CMK (cell line): ENCODE data around the gene PRF1.
A peak's percentile ranks its signal among the peaks of the same experiment; 100 is the strongest.
"Not testable (repeated sequence)": the region's sequence is repeated elsewhere in the genome, so short reads cannot be mapped to it uniquely, and the experiment has no call there.

Experiments used
- DNase-seq: peaks from one replicate; pipeline ENCODE4 v3.0.0-alpha.2; 2010; ENCODE audit warnings: low read depth

Gene PRF1

GRCh38 chr10:70602665-70603448 lies at the start of gene PRF1:
Gene PRF1, minus strand, starts transcription at chr10:70602741. Its CDS starts 1,839 bp downstream, at chr10:70600902.
- peak; percentile 90 for DNase-seq

DNA sequence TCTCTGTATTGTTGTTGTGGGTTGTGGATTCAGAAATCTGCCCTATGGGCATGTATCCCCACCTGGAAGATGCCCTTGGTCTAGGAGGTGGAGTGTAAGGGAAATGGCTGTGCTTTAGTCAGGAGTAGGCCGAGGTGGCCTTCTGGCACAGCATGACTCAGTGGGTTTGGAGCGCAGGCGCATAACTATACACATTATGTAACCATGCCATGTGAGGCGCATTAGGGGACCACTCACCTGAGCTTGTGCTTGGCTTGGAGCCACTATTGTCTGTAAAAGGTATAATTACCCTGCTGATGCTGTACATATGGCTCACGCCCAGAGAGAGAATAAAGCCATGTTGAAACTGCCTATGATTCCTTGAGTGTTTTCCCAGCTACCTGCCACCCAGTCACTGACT lies 49.1 kb upstream of the PRF1 start:
- DNase-seq: no peak

DNA sequence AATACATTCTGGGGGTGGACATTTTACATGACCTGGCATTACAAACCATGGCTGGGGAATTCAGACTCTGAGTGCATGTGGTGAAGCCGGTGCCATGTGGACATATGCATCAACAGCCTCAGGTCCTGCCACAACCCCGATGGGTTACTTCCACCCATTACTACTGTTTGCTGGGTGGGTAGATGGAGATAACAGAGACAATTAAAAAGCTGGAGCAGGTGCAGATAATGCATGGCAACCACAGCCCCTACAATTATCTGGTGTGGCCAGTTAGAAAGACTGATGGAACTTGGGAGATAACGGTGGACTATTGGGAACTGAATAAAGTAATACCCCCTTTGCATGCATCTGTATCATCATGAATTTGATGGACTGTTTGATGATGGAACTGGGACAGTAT lies 48.2 kb upstream of the PRF1 start:
- no peak for DNase-seq

- no peak for DNase-seq
These were observed 47.6 kb upstream of the PRF1 start for GRCh38 chr10:70650104-70650503.

- DNase-seq: no peak
These were observed 47.0 kb upstream of the PRF1 start for GRCh38 chr10:70649526-70649925.

DNA sequence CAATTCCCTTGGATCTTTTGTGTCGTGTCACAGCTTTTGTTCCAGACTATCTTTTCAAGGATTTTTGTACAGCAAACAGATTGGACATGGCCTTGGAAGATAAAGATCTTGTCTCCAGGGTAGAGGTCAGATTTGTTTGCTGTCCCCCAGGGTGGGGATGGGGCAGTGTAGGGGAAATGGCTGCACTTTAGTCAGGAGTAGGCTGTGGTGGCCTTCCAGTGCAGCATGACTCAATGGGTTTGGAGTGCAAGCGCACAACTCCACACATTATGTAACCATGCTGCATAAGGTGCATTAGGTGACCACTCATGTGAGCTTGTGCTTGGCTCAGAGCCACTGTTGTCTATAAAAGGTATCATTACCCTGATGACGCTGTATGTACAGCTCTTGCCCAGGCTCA lies 45.9 kb upstream of the PRF1 start:
- DNase-seq: no peak

DNA sequence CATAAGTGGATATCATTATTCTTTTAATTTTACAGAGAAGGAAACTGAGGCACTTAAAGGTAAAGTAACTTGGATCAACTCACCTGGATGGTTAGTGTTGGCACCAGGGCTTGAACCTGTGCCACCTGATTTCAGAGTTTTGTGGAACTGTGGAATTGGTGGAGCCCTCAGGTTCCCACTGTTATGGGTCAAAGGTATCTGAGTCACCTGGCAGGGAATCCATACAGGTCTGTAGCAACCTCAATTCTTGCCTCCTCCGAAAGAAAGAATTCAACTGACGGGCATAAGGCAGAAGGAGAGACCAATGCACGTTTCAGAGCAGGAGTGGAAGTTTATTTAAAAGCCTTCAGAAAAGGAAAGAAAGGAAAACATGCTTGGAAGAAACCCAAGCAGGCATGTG lies 44.5 kb upstream of the PRF1 start:
- DNase-seq: no peak

DNA sequence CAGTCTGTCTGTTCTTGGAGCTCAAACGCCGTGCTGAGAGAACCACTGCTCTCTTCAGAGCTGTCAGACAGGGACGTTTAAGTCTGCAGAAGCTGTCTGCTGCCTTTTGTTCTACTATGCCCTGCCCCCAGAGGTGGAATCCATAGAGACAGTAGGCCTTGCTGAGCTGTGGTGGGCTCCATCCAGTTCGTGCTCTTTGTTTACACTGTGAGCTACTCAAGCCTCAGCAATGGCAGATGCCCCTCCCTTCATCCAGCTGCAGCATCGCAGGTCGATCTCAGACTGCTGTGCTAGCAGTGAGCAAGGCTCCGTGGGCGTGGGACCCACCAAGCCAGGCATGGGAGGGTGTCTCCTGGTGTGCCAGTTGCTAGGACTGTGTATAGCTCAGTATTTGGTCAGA lies 42.4 kb upstream of the PRF1 start:
- not testable (repeated sequence) for DNase-seq

DNA sequence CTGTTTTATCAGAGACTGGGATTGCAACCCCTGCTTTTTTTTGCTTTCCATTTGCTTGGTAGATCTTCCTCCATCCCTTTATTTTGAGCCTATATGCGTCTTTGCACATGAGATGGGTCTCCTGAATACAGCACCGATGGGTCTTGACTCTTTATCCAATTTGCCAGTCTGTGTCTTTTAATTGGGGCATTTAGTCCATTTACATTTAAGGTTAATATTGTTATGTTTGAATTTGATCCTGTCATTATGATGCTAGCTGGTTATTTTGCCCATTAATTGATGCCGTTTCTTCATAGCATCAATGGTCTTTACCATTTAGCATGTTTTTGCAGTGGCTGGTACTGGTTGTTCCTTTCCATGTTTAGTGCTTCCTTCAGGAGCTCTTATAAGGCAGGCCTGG lies 40.7 kb upstream of the PRF1 start:
- not testable (repeated sequence) for DNase-seq

DNA sequence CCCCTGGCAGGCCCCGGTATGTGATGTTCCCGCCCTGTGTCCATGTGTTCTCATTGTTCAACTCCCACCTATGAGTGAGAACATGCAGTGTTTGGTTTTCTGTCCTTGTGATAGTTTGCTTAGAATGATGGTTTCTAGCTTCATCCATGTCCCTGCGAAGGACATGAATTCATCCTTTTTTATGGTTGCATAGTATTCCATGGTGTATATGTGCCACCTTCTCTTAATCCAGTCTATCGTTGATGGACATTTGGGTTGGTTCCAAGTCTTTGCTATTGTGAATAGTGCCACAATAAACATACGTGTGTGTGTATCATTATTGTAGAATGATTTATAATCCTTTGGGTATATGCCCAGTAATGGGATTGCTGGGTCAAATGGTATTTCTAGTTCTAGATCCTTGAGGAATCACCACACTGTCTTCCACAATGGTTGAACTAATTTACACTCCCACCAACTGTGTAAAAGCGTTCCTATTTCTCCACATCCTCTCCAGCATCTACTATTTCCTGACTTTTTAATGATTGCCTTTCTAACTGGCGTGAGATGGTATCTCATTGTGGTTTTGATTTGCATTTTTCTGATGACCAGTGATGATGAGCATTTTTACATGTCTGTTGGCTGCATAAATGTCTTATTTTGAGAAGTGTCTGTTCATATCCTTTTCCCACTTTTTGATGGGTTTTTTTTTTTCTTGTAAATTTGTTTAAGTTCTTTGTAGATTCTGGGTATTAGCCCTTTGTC lies 37.3 kb upstream of the PRF1 start:
- not testable (repeated sequence) for DNase-seq

- not testable (repeated sequence) for DNase-seq
These were observed 32.0 kb upstream of the PRF1 start for GRCh38 chr10:70634515-70634914.

DNA sequence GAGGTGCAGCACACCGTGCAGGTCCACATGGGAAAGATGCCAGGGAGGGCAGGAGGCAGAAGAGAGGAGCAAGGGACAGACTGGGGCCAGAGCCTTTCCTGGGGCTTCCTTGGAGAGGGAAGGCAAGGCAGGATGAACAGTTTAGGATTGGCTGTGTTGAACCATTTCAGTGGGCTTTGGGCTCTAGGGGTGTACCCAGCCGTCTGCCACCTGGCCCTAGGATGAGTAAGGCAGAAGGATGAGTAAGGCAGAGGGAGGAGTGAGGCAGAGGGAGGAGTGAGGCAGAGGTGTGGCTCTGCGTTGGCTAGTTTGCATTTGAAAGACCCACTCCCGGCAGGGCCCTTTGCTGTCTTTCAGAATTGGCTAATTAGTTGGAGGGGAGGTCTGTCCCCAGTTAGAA lies 31.5 kb upstream of the PRF1 start:
- DNase-seq: no peak

GRCh38 chr10:70631735-70632134 lies 29.2 kb upstream of the PRF1 start:
- DNase-seq: not testable (repeated sequence)

- no peak for DNase-seq
These were observed 26.8 kb upstream of the PRF1 start for GRCh38 chr10:70629338-70629737.

DNA sequence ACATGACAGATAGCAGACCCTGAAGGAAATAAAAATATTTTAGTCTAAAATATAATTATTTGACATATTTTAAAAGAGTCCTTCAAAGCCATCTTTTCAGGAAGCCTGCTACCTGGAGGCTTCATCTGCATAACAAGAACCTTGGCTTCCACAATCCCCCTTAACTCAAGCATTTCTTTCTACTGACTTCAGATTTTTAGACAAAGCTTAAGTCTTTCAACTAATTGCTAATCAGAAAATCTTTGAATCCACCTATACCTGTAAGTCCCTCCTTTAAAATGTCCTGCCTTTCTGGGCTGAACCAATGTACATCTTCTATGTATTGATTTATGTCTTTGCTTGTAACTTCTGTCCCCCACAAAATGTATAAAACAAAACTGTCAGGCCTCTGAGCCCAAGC lies 23.5 kb upstream of the PRF1 start:
- no peak for DNase-seq

GRCh38 chr10:70622981-70623844 lies 20.7 kb upstream of the PRF1 start:
- DNase-seq: no peak

GRCh38 chr10:70622541-70622940 lies 20.0 kb upstream of the PRF1 start:
- DNase-seq: no peak

DNA sequence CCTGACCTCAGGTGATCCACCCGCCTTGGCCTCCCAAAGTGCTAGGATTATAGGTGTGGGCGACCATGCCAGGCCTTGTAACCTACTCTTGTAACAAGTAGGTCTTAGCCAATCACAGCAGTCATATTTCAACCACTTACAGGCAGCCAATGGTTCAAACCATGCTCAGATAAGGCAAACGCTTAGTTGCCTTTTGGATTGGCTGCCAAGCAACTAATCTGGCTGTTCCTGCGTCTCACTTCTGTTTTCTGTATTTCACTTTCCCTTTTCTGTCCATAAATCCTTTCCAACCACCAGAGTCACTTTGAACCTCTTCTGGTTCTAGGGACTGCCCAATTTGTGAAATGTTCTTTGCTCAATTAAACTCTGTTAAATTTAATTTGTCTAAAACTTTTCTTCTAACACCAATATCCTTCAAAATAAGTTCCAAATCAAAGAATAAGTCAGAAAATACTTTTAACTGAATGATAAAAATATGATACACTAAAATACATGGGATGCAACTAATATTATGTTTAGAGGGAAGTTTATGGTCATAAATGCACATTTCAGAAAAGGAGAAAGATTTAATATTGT lies 19.1 kb upstream of the PRF1 start:
- DNase-seq: no peak

DNA sequence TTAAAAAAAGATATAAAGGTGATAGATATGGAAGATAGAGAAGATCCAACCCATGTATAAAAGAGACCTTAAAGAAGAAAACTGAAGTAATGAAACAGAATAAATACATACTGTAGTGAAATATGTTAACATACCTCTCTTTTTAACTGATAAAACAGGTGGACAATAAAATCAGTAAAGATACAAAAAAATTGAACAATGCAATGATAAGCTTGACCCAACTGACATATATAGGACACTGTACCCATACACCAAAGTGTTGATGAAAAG lies 17.4 kb upstream of the PRF1 start:
- no peak for DNase-seq

- DNase-seq: peak; percentile 40
These were observed 16.9 kb upstream of the PRF1 start for GRCh38 chr10:70619271-70620019.

DNA sequence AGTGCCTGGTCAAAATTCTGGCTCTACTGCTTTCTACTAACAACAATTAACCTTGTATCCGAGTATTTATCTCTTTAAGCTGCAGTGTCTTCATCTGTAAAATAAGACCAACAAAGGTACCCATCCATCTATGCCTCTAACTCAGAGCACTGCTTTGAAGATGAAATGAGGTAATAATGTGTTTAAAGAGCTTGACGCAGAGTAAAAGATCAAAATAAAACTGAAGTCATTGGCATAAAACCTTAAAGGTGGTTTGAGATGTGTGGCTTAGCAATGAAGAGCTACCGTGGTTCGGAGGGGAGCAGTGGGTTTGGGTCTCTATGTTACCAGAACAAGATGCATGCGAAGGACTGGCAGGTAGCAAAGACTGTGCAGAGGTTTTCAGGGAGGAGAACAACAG lies 16.1 kb upstream of the PRF1 start:
- no peak for DNase-seq
